ENCODE results near the gene USP5. TPM values are rescaled to one million over a fixed set of nuclear protein-coding genes. Genes with fewer than 3 reads are reported as not detected.

USP5 gene
- total RNA-seq, 1 experiment from 2014 or later, result 158 TPM

GRCh38 chr12:6807170-6807569 is 44.8 kb upstream of the USP5 start (continued):
- TF ChIP-seq, protein P1, sequence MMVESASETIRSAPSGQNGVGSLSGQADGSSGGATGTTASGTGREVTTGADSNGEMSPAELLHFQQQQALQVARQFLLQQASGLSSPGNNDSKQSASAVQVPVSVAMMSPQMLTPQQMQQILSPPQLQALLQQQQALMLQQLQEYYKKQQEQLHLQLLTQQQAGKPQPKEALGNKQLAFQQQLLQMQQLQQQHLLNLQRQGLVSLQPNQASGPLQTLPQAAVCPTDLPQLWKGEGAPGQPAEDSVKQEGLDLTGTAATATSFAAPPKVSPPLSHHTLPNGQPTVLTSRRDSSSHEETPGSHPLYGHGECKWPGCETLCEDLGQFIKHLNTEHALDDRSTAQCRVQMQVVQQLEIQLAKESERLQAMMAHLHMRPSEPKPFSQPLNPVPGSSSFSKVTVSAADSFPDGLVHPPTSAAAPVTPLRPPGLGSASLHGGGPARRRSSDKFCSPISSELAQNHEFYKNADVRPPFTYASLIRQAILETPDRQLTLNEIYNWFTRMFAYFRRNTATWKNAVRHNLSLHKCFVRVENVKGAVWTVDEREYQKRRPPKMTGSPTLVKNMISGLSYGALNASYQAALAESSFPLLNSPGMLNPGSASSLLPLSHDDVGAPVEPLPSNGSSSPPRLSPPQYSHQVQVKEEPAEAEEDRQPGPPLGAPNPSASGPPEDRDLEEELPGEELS (CRISPR knock-in tag; IDR thresholded peaks at IDR 0.05), result no peak
- TF ChIP-seq ZNF423 (CRISPR knock-in tag; IDR thresholded peaks at IDR 0.05), result no peak

- ChIA-PET POLR2A (interaction anchor here (0.6 to 1.0 kb wide), 2 partner anchors 85 to 178 kb away, joined by 3 to 4 read pairs; no protein-coding TSS in a partner anchor), CTCF (interaction anchor here (1.5 to 3.0 kb wide), 3 partner anchors 12 to 43 kb away, joined by 3 to 14 read pairs (median 7); partner anchors contain the start of gene PTMS)
- Mint-ChIP-seq H3K4me1 (peaks cover 18% of the 10 kb centered on the region), H3K9me3 (peaks cover 3% of the 10 kb centered on the region), H3K36me3 (peaks cover 2% of the 10 kb centered on the region), H3K27me3 (ENCODE audit: low read depth) (peaks cover 38% of the 10 kb centered on the region), H3K4me3 (no peak overlapping the region), H3K27ac (peak overlapping the region; percentile 11; the same call in 1 of the 2 replicates)
- no peak for DNase-seq (ENCODE audit: low spot score)
- TF ChIP-seq, protein P2, sequence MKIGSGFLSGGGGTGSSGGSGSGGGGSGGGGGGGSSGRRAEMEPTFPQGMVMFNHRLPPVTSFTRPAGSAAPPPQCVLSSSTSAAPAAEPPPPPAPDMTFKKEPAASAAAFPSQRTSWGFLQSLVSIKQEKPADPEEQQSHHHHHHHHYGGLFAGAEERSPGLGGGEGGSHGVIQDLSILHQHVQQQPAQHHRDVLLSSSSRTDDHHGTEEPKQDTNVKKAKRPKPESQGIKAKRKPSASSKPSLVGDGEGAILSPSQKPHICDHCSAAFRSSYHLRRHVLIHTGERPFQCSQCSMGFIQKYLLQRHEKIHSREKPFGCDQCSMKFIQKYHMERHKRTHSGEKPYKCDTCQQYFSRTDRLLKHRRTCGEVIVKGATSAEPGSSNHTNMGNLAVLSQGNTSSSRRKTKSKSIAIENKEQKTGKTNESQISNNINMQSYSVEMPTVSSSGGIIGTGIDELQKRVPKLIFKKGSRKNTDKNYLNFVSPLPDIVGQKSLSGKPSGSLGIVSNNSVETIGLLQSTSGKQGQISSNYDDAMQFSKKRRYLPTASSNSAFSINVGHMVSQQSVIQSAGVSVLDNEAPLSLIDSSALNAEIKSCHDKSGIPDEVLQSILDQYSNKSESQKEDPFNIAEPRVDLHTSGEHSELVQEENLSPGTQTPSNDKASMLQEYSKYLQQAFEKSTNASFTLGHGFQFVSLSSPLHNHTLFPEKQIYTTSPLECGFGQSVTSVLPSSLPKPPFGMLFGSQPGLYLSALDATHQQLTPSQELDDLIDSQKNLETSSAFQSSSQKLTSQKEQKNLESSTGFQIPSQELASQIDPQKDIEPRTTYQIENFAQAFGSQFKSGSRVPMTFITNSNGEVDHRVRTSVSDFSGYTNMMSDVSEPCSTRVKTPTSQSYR (CRISPR knock-in tag; IDR thresholded peaks at IDR 0.05), result no peak
- TF ChIP-seq NFE2L1 (CRISPR knock-in tag; IDR thresholded peaks at IDR 0.05), result no peak
- TF ChIP-seq CTCF (IDR thresholded peaks at IDR 0.05), result no peak
- TF ChIP-seq TEAD4 (CRISPR knock-in tag; IDR thresholded peaks at IDR 0.05), result no peak
- TF ChIP-seq ZNF512 (CRISPR knock-in tag; IDR thresholded peaks at IDR 0.05; ENCODE audit: borderline replicate concordance), result no peak
- TF ChIP-seq FOXK1 (CRISPR knock-in tag; IDR thresholded peaks at IDR 0.05), result no peak
- TF ChIP-seq ZNF416 (CRISPR knock-in tag; IDR thresholded peaks at IDR 0.05), result no peak
- no peak for TF ChIP-seq ZNF263 (CRISPR knock-in tag; IDR thresholded peaks at IDR 0.05; ENCODE audit: low read depth)
- TF ChIP-seq FOXJ3 (CRISPR knock-in tag; IDR thresholded peaks at IDR 0.05; ENCODE audit: borderline replicate concordance), result no peak
- TF ChIP-seq ZNF396 (CRISPR knock-in tag; IDR thresholded peaks at IDR 0.05; ENCODE audit: borderline replicate concordance), result no peak
- no peak for TF ChIP-seq ETV6 (CRISPR knock-in tag; IDR thresholded peaks at IDR 0.05)
- no peak for TF ChIP-seq ESRRA (CRISPR knock-in tag; IDR thresholded peaks at IDR 0.05; ENCODE audit: borderline replicate concordance)
- TF ChIP-seq, protein P3, sequence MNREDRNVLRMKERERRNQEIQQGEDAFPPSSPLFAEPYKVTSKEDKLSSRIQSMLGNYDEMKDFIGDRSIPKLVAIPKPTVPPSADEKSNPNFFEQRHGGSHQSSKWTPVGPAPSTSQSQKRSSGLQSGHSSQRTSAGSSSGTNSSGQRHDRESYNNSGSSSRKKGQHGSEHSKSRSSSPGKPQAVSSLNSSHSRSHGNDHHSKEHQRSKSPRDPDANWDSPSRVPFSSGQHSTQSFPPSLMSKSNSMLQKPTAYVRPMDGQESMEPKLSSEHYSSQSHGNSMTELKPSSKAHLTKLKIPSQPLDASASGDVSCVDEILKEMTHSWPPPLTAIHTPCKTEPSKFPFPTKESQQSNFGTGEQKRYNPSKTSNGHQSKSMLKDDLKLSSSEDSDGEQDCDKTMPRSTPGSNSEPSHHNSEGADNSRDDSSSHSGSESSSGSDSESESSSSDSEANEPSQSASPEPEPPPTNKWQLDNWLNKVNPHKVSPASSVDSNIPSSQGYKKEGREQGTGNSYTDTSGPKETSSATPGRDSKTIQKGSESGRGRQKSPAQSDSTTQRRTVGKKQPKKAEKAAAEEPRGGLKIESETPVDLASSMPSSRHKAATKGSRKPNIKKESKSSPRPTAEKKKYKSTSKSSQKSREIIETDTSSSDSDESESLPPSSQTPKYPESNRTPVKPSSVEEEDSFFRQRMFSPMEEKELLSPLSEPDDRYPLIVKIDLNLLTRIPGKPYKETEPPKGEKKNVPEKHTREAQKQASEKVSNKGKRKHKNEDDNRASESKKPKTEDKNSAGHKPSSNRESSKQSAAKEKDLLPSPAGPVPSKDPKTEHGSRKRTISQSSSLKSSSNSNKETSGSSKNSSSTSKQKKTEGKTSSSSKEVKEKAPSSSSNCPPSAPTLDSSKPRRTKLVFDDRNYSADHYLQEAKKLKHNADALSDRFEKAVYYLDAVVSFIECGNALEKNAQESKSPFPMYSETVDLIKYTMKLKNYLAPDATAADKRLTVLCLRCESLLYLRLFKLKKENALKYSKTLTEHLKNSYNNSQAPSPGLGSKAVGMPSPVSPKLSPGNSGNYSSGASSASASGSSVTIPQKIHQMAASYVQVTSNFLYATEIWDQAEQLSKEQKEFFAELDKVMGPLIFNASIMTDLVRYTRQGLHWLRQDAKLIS (CRISPR knock-in tag; IDR thresholded peaks at IDR 0.05; ENCODE audit: borderline replicate concordance), result no peak
- TF ChIP-seq CREB1 (CRISPR knock-in tag; IDR thresholded peaks at IDR 0.05), result no peak
- no peak for TF ChIP-seq SMAD4 (CRISPR knock-in tag; IDR thresholded peaks at IDR 0.05)
- no peak for ATAC-seq
These were observed 42.9 kb upstream of the USP5 start for GRCh38 chr12:6809056-6809455.

Measured in WTC11 (cell line).